Measurements from ENCODE around the gene IL18R1.

Gene IL18R1

GRCh38 chr2:102434655-102435381 lies 79.2 kb downstream of the IL18R1 start:
- no peaks in the 10 kb centered on the region for H4K20me1 ChIP-seq (ENCODE audit: control insufficient read depth, insufficient read depth, low read depth, low read length)
- no peaks in the 10 kb centered on the region for H3K9me3 ChIP-seq (ENCODE audit: control insufficient read depth, insufficient read depth, low read length)
- H3K4me3 ChIP-seq (ENCODE audit: low read length) = no peak overlapping the region
- no peaks in the 10 kb centered on the region for H3K79me2 ChIP-seq (ENCODE audit: control insufficient read depth, low read length)
- H3K4me1 ChIP-seq (ENCODE audit: control insufficient read depth, low read length) = no peaks in the 10 kb centered on the region
- no peak overlapping the region for H3K27ac ChIP-seq (ENCODE audit: low read depth, low read length)
- H3K4me2 ChIP-seq (ENCODE audit: low read length) = no peak overlapping the region
- TF ChIP-seq EZH2phosphoT487 (IDR thresholded peaks at IDR 0.05; ENCODE audit: borderline replicate concordance, low read length) = no peak
- H3K27me3 ChIP-seq (ENCODE audit: control insufficient read depth, low read length) = peaks cover 2% of the 10 kb centered on the region; the same call in 1 of the 2 replicates
- no peaks in the 10 kb centered on the region for H3K36me3 ChIP-seq (ENCODE audit: control insufficient read depth, low read length)
- no peaks in the 10 kb centered on the region for H3F3A ChIP-seq (ENCODE audit: control insufficient read depth, insufficient read depth)
- H3K9me2 ChIP-seq (replicated peaks; ENCODE audit: control insufficient read depth, low read length) = no peaks in the 10 kb centered on the region

- no peaks in the 10 kb centered on the region for H3F3A ChIP-seq (ENCODE audit: control insufficient read depth, insufficient read depth)
- H3K4me1 ChIP-seq (ENCODE audit: control insufficient read depth, low read length) = no peaks in the 10 kb centered on the region
- no peaks in the 10 kb centered on the region for H3K9me3 ChIP-seq (ENCODE audit: control insufficient read depth, insufficient read depth, low read length)
- H3K27ac ChIP-seq (ENCODE audit: low read depth, low read length) = no peak overlapping the region
- no peaks in the 10 kb centered on the region for H3K36me3 ChIP-seq (ENCODE audit: control insufficient read depth, low read length)
- H3K79me2 ChIP-seq (ENCODE audit: control insufficient read depth, low read length) = no peaks in the 10 kb centered on the region
- no peaks in the 10 kb centered on the region for H3K9me2 ChIP-seq (replicated peaks; ENCODE audit: control insufficient read depth, low read length)
- no peak for TF ChIP-seq CTCF (IDR thresholded peaks at IDR 0.05; ENCODE audit: low read depth, low read length, poor library complexity, severe bottlenecking)
- TF ChIP-seq EZH2phosphoT487 (IDR thresholded peaks at IDR 0.05; ENCODE audit: borderline replicate concordance, low read length) = no peak
- no peaks in the 10 kb centered on the region for H4K20me1 ChIP-seq (ENCODE audit: control insufficient read depth, insufficient read depth, low read depth, low read length)
- H3K27me3 ChIP-seq (ENCODE audit: control insufficient read depth, low read length) = peaks cover 2% of the 10 kb centered on the region; the same call in 1 of the 2 replicates
- no peak overlapping the region for H3K4me3 ChIP-seq (ENCODE audit: low read length)
- H3K4me2 ChIP-seq (ENCODE audit: low read length) = no peak overlapping the region
Observed at GRCh38 chr2:102435741-102436140, 80.1 kb downstream of the IL18R1 start.

- Histone ChIP-seq H3K4me2 (ENCODE audit: low read length) (no peak overlapping the region), H3K9me3 (ENCODE audit: control insufficient read depth, insufficient read depth, low read length) (no peaks in the 10 kb centered on the region), H3K27ac (ENCODE audit: low read depth, low read length) (no peak overlapping the region), H4K20me1 (ENCODE audit: control insufficient read depth, insufficient read depth, low read depth, low read length) (no peaks in the 10 kb centered on the region), H3K4me3 (ENCODE audit: low read length) (no peak overlapping the region), H3K4me1 (ENCODE audit: control insufficient read depth, low read length) (no peaks in the 10 kb centered on the region), H3K27me3 (ENCODE audit: control insufficient read depth, low read length) (peaks cover 2% of the 10 kb centered on the region; the same call in 1 of the 2 replicates), H3K36me3 (ENCODE audit: control insufficient read depth, low read length) (no peaks in the 10 kb centered on the region), H3K79me2 (ENCODE audit: control insufficient read depth, low read length) (no peaks in the 10 kb centered on the region), H3F3A (ENCODE audit: control insufficient read depth, insufficient read depth) (no peaks in the 10 kb centered on the region), H3K9me2 (replicated peaks; ENCODE audit: control insufficient read depth, low read length) (no peaks in the 10 kb centered on the region)
- no peak for TF ChIP-seq EZH2phosphoT487 (IDR thresholded peaks at IDR 0.05; ENCODE audit: borderline replicate concordance, low read length)
- TF ChIP-seq CTCF (IDR thresholded peaks at IDR 0.05; ENCODE audit: low read depth, low read length, poor library complexity, severe bottlenecking) = no peak
Observed at GRCh38 chr2:102436323-102436722, 80.7 kb downstream of the IL18R1 start.

GRCh38 chr2:102437122-102437521 lies 81.5 kb downstream of the IL18R1 start:
- Histone ChIP-seq H3K9me2 (replicated peaks; ENCODE audit: control insufficient read depth, low read length) (no peaks in the 10 kb centered on the region), H3K4me1 (ENCODE audit: control insufficient read depth, low read length) (no peaks in the 10 kb centered on the region), H3K27me3 (ENCODE audit: control insufficient read depth, low read length) (no peaks in the 10 kb centered on the region; the same call in 1 of the 2 replicates), H3K36me3 (ENCODE audit: control insufficient read depth, low read length) (no peaks in the 10 kb centered on the region), H4K20me1 (ENCODE audit: control insufficient read depth, insufficient read depth, low read depth, low read length) (no peaks in the 10 kb centered on the region), H3K27ac (ENCODE audit: low read depth, low read length) (no peak overlapping the region), H3K79me2 (ENCODE audit: control insufficient read depth, low read length) (no peaks in the 10 kb centered on the region), H3F3A (ENCODE audit: control insufficient read depth, insufficient read depth) (no peaks in the 10 kb centered on the region), H3K4me2 (ENCODE audit: low read length) (no peak overlapping the region), H3K4me3 (ENCODE audit: low read length) (no peak overlapping the region), H3K9me3 (ENCODE audit: control insufficient read depth, insufficient read depth, low read length) (no peaks in the 10 kb centered on the region)
- TF ChIP-seq EZH2phosphoT487 (IDR thresholded peaks at IDR 0.05; ENCODE audit: borderline replicate concordance, low read length) = no peak
- no peak for TF ChIP-seq CTCF (IDR thresholded peaks at IDR 0.05; ENCODE audit: low read depth, low read length, poor library complexity, severe bottlenecking)
